ENCODE data around the gene HIVEP2. TPM values are rescaled to one million over a fixed set of nuclear protein-coding genes. Genes with fewer than 3 reads are reported as not detected.

HIVEP2 gene
- total RNA-seq, 1 experiment from 2014 or later = 4.2 TPM

DNA sequence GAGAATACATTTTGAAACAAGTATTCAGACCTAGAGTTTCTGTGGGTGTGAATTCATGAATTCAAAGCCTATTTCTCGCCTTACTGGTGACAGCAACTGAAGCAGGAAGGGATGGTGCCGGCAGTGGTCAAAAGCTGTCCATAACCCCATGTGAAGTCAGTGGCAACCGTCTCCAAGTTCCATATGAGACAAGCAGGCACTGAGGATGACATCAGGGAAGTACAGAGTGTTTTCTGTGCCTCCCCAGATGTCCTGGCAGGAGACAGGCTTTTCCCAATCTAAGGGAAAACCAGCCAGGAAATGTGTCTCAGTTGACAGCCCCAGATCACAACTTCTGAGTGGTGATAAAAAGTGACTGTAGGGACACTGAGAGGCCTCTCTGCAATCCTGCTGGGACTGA is 66.6 kb downstream of the HIVEP2 start:
- Histone ChIP-seq H3K56ac (ENCODE audit: insufficient read length, low read depth, low read length) (no peak overlapping the region), H4K91ac (ENCODE audit: insufficient read length, low read depth, low read length) (no peak overlapping the region), H2AK5ac (ENCODE audit: insufficient read length, low read length) (no peak overlapping the region), H3K4me1 (ENCODE audit: insufficient read depth, low read length) (peaks cover 9% of the 10 kb centered on the region; the same call in 1 of the 2 replicates), H4K8ac (replicated peaks; ENCODE audit: insufficient read length, low read depth, low read length) (no peak overlapping the region), H4K5ac (ENCODE audit: insufficient read length, low read depth, low read length) (no peak overlapping the region), H3K23ac (ENCODE audit: insufficient read length, low read depth, low read length) (no peak overlapping the region), H3K4me2 (ENCODE audit: insufficient read depth, insufficient read length, low read length) (no peak overlapping the region), H2AFZ (ENCODE audit: low read length) (no peak overlapping the region), H2BK120ac (ENCODE audit: low read depth, low read length, poor library complexity, severe bottlenecking) (no peak overlapping the region), H3K27me3 (ENCODE audit: insufficient read depth, low read length) (no peaks in the 10 kb centered on the region), H3K18ac (ENCODE audit: insufficient read length, low read depth, low read length) (no peak overlapping the region), H2BK12ac (ENCODE audit: insufficient read length, low read depth, low read length) (no peak overlapping the region), H3K4ac (ENCODE audit: low read depth, low read length) (no peak overlapping the region), H2BK5ac (ENCODE audit: insufficient read length, low read length) (no peak overlapping the region), H2BK20ac (ENCODE audit: low read depth, low read length, poor library complexity, severe bottlenecking) (no peak overlapping the region), H3K9me3 (ENCODE audit: control insufficient read depth, low read depth, low read length) (no peaks in the 10 kb centered on the region), H3K27ac (ENCODE audit: insufficient read length, low read depth, low read length) (no peak overlapping the region), H3K14ac (ENCODE audit: insufficient read depth, low read length) (no peak overlapping the region), H3K79me1 (ENCODE audit: insufficient read depth, low read depth, low read length, poor library complexity, severe bottlenecking) (no peaks in the 10 kb centered on the region), H3K79me2 (ENCODE audit: insufficient read depth, low read length) (no peaks in the 10 kb centered on the region), H2BK15ac (ENCODE audit: low read depth, low read length) (no peak overlapping the region), H3K9ac (ENCODE audit: extremely low read depth, insufficient read length, low read length) (no peak overlapping the region), H4K20me1 (ENCODE audit: control insufficient read depth, insufficient read depth, insufficient read length) (no peaks in the 10 kb centered on the region), H3K23me2 (ENCODE audit: insufficient read length, low read depth, low read length, poor library complexity, severe bottlenecking) (no peaks in the 10 kb centered on the region), H3T11ph (ENCODE audit: low read length) (no peak overlapping the region)
- no peaks in the 10 kb centered on the region for H3K9me3 Mint-ChIP-seq
- H3K27ac Mint-ChIP-seq = no peak overlapping the region
- TF ChIP-seq, protein P1, sequence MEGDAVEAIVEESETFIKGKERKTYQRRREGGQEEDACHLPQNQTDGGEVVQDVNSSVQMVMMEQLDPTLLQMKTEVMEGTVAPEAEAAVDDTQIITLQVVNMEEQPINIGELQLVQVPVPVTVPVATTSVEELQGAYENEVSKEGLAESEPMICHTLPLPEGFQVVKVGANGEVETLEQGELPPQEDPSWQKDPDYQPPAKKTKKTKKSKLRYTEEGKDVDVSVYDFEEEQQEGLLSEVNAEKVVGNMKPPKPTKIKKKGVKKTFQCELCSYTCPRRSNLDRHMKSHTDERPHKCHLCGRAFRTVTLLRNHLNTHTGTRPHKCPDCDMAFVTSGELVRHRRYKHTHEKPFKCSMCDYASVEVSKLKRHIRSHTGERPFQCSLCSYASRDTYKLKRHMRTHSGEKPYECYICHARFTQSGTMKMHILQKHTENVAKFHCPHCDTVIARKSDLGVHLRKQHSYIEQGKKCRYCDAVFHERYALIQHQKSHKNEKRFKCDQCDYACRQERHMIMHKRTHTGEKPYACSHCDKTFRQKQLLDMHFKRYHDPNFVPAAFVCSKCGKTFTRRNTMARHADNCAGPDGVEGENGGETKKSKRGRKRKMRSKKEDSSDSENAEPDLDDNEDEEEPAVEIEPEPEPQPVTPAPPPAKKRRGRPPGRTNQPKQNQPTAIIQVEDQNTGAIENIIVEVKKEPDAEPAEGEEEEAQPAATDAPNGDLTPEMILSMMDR (conservative IDR thresholded peaks at IDR 0.05) = no peak
- H3K4me1 Mint-ChIP-seq = peaks cover 20 to 23% of the 10 kb centered on the region in 2 experiments
- H3K27me3 Mint-ChIP-seq (ENCODE audit: low read depth) = no peaks in the 10 kb centered on the region
- H3K4me3 Mint-ChIP-seq = no peak overlapping the region
- H3K36me3 Mint-ChIP-seq (ENCODE audit: insufficient read depth in 1 of 3, low read depth in 3 of 3) = no peaks in the 10 kb centered on the region
- no peak for DNase-seq
- WGBS (ENCODE audit: extremely low coverage, insufficient read length, low lambda C conversion rate) = no CpG with 5 or more reads among the region's 3 CpGs
